Anterior cingulate cortex (tissue), 58 donors: ENCODE data around the gene AJUBA.
A peak's percentile ranks its signal among the peaks of the same experiment; 100 is the strongest.
"Not testable (repeated sequence)": the region's sequence is repeated elsewhere in the genome, so short reads cannot be mapped to it uniquely, and the experiment has no call there.

ENCODE experiments used
- DNase-seq, 58 donors: peaks; one replicate each; lab custom pipeline; 2025; lab: John Stamatoyannopoulos, UW

Gene AJUBA

DNA sequence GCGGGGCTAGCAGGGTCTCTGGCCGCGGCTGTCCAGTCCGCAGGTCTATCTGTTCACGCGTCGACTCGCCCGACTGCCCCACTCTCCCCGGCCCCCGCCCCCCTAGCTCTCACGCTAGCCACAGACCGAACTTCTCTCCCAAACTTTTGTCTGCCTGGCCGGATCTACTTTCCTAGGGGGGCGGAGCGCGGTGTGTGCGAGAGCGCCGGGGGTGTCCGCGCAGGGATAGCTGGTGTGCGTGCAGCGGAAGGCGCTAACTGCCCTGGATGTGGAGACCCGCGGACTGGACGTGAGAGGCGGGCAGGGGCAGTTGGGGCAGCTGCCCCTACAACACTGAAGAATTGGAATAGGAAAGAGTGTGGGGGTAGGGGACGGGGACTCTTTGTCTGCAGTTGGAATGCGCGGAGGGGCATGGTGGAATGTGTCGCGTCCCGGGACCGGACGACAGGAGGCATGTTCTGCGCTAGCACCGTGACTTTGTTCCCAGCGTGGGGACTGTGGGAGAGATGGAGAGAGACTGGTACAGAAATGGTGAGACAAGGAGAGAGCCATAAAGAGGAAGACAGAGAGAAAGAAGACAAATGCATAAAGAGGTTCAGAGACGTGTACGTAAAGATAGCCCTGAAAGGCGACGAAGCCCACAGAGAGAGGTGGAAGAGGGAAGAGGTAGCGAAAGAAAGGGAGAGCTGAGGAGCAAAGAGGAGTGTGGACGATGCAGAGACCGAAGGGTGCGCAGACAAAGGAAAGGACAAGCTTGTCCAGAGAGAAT lies at the start of gene AJUBA:
Gene AJUBA, minus strand, starts transcription at position 75 of the 769 bp plus-strand sequence. CDS start 285 bp downstream, outside the sequence.
- DNase-seq: peak in 46 of 58 donors; percentile 6 to 64 (median 32)

DNA sequence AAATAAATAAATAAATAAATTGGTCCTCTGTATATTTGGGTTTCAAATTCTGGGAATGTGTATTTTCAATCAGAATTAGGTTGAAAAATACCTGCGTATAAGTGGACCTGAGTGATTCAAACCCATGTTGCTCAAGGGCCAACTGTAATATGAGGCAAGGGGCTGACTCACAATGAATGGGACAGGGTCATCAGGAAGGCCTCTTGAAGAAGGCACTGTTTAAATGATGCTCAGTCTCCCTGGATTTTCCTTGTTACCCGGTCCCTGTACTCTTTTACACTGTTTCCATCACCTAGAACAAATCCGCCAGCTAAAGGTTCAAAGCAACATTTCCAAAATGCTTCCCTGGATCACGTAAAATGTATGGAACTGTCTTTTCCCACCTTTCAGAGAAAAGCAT lies 48.6 kb upstream of the AJUBA start:
- no peak for DNase-seq

DNA sequence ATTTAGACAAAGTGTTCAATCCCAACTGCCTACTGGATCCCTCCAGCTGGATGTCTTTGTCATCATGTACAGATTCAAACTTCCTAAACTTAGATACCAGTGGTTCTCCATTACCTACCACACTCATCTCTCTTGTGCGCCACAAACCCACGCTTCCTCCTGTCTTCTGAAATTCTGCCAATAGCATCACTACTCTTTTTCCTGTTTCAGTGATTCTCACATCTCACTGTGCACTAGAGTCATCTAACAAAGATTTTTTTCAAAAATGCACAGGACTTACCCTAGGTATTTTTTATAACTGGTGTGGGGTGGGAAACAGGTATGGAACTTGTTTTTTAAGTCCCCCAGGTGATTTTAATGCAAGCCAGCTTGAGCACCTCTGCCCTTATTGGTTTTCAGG lies 46.4 kb upstream of the AJUBA start:
- DNase-seq: no peak

DNA sequence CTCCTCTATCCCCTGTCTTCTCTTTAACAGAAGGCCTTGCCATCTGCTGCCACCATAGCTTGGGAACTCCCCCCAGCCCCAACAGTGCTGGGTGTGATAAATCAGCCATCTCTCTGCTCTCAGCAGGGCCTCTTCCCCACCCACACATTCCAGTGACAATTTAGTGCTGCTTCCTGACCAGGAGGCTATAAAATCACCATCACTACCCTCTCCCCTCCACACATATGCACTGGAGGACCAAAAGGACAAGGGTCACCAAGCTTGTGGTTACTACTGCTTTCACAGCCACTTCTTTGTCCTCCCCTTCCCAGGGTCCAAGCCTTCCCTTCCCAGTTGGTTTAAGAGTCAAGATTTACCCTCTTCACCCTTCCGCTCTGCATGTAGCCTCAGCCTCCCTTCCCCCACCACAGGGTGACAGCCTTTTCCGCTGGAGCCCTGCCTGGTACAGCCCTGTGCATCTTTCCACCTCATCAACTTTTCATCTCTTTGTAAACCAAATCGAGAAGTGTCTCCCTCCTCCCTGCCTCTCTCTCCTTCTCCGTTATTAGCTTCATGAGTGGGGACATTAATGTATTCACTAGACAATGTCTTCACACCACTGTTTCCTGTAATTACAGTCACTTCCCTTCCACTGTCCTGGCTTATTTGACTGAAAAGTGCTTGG lies 42.9 kb upstream of the AJUBA start:
- DNase-seq: peak in 1 of 58 donors; percentile 3

DNA sequence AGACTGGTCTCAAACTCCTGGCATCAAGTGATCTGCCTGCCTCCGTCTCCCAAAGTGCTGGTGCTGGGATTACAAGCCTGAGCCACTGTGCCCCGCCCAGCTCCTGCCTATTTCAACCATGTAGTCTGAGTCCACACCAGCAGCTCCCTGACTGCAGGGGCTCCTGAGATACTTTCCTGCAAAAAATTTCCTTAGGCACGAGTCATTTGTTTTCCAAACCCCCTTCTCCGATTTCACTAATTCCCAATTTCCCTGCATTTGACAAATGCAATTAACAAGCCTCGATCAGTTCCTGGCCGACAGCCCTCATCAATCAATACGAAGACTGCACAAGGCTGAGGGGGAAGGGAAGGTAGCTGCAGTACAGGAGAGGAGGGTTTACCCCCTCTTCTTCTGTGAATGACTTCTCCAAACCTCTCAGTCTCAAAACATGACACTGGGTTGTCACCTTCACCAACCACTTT lies 42.3 kb upstream of the AJUBA start:
- no peak for DNase-seq

DNA sequence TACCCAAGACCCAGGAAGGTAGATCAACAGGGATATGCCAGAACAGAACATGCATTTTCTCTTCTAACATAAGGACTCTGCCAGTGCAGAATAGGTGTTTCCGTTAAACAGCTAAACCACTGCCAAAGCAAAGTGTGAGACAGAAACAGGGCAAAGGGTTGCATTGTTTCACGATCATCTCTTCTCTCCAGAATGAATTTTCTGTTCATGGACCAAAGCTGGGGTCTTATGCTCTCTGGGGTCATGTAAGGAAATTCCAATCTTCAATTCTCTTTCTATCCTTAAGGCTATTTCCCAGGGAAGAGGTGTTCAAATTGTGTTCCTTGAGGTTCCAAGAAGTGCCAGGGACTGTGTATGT lies 41.4 kb upstream of the AJUBA start:
- DNase-seq: no peak

DNA sequence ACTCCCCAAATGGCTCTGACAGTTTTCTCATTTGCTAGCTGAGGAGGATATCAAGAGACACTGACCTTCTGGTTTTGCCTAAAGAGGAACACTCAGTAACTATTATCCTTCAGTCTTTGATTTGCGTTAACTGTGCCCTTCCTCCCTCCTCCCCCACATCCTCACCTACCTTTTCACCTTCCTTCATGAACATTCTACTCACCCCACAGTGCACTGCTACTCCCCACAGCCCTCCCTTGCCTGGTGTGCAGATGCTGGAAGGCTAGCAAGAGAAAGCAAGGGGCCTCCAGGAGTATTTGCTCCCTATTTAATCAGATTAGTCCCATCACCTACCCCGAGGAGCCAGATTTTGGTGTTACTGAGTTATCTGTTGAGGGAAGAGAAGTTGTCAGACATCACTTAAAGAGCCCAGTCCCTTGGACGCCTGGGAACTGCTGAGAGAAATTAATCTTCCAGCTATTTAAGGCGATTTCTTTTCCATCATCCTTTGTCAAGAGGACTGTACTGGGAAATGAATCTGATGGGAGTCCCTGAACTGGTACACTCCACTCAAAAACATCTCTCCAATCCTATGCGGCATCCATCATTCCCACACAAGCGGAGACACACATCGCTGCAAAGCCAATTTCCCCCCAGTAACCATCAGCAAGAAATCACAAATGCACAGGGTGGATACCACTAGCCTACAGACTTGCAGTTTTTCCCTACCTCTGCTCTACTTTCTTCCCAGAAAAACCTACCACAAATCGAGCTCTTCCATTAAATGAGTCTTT lies 40.9 kb upstream of the AJUBA start:
- DNase-seq: no peak

DNA sequence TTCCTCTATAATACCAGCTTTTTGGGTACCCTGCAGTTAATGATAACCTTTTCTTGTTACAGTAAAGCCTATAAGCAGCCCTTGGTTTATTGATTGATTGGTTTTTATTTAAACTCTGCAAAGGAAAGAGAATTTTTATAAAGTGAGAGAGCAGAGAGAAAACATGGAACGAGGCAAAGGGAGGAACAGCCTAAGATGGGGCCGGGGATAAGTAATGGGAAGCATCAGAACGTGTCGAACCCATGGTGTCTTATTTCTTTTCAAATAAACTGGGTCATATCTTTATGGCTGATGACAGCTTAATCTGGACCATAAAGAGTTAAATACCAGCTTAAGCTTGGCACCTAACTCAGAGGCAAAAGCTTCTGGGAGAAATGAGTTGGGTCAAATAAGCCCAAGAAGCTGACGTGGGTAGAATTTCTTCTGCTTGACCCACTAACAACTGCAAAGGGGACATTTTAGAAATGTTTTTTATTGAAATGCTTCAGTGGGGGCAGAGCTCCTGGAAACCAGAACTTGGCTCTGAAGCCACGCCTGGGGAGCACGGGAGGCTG lies 39.6 kb upstream of the AJUBA start:
- peak in 1 of 58 donors; percentile 7 for DNase-seq

DNA sequence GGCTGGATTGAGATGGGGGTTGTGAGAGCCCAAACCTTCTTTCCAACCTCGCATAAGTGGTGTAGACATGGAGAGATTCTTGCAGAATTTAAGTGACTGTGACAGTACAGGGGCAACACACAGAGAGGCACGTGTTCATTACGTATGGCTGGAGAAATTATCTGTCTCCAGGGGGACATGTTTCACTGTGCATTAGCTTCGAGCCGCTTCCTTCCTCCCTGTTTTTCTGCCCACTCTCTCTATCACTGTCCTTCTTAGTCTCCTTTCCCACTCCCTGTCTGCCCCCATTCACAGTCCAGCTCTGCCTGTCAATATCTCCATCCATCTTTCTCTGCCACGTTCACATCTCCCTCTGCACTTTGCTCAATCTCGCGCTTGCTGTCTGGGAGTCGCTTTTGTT lies 39.1 kb upstream of the AJUBA start:
- DNase-seq: no peak

DNA sequence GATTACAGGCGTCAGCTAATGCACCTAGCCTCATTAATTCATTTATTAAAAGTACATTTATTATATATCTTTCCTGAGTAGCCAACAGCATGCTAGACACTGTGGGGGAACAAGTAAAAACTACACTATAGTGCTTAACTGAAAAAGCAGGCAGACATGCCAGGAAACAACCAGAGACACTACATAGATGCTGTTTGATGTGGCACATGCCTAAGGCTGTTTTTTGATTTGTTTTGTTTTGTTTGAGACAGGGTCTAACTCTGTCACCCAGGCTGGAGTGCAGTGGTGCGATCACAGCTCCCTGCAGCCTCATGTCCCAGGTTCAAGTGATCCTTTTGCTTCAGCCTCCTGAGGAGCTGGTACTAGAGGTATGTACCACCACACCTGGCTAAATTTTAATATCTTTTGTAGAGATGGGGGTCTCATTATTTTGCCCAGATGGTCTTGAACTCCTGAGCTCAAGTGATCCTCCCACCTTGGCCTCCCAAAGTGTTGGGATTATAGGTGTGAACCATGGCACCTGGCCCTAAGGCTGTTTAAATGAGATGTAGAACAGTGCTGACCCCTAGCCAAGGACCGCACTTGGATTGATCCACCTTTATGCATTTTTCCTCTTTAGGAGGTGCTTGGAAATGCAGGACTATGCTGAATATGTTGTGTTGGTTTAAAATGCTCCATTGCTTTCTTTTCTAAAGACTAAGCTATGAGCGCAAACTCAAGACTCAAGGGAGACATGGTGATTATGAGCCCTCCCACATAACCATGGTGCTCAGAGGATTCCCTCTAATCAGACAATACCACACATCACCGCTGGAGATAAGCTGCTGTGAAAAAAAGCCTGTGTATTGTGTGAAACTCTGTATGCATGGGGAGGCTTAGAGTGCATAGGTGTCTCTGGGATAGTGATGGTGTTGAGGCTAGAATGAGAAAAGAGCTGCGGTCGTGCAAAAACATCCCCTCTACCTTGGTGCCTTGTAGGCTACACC lies 38.1 kb upstream of the AJUBA start:
- no peak for DNase-seq

DNA sequence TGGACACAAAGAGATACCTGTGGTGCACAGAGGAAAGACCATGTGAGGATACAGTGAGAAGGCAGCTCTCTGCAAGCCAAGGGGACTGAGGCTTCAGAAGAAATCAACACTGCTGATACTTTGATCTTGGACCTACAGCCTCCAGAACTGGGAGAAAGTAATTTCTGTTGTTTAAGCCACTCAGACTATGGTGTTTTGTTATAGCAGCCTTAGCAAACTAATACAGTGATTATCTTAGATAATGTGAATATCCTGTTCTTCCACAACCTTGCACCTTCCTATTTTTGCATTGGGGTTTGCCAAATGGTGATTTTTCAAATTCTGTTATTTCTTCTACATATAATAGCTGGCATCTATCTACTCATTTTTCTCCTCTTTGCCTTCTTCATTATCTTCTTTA lies 35.8 kb upstream of the AJUBA start:
- DNase-seq: no peak

DNA sequence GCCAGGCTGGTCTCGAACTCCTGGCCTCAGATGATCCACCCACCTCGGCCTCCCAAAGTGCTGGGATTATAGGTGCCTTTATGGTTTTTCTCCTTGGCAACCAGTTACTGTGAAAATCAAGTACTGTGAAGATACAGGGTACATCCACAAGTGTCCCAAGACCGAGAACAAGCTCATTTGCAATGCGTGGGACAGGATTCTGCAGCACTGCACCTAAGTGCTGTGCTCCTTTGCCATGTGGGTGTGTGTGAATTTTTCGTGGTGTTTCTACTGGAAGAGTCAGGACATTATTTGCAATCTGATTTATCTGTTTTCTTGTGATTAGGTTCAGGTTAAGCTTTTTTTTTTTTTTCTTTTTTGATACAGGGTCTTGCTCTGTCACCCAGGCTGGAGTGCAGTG lies 34.7 kb upstream of the AJUBA start:
- no peak for DNase-seq

DNA sequence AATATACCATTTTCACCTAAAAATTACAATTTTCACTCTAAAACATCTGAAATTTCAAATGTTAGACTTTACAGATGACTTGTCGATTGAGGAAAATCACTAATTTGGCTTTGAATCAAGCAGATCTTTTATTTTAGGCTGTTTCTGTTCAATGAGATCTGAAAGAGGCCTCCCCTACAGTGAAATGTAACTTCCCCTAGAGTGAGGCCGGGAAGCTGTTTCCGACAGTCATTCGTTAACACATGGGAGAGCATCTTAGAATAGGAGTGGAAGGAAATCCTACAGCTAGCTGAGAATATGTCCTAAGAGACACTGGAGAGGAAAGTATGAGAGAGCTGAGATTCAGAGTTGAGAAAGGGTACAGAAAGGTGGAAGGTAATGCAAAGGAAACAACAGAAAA lies 33.3 kb upstream of the AJUBA start:
- no peak for DNase-seq

DNA sequence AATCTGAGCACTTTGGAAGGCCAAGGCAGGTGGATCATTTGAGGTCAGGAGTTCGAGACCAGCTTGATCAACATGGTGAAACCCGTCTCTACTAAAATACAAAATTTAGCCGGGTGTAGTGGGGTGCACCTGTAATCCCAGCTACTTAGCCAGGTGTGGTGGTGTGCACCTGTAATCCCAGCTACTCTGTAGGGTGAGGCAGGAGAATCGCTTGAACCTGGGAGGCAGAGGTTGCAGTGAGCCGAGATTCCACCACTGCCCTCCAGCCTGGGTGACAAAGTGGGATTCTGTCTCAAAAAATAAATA lies 31.4 kb upstream of the AJUBA start:
- DNase-seq: not testable (repeated sequence)

DNA sequence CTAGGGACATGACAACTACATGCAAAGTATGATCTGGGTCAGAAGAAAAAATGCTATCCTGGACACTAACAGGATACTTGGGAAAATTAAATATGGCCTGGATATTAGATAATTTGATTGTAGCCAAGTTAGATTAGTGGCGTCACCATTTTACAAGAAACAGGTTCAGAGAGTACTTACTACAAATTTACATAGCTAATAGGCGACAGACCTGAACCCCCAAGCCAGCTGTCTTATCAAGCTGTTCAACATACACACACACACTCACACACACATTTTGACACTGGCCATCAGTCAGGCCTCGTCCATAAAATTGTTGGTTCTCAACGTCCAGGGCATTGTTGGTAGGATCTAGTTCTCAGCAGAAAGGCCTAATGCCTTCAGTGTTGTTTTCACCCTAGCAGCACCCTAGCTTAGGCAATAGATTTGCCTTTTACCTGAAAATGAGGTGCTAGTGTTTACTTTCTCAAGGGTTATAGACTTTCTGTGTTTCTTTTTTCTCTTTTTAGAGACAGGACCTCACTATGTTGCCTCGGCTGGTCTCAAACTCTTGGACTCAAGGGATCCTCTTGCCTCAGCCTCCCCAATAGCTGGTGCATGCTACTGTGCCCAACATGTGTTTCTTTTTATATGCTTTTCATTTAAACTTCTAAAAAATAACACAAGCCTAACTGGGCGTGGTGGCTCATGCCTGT lies 30.9 kb upstream of the AJUBA start:
- no peak for DNase-seq

DNA sequence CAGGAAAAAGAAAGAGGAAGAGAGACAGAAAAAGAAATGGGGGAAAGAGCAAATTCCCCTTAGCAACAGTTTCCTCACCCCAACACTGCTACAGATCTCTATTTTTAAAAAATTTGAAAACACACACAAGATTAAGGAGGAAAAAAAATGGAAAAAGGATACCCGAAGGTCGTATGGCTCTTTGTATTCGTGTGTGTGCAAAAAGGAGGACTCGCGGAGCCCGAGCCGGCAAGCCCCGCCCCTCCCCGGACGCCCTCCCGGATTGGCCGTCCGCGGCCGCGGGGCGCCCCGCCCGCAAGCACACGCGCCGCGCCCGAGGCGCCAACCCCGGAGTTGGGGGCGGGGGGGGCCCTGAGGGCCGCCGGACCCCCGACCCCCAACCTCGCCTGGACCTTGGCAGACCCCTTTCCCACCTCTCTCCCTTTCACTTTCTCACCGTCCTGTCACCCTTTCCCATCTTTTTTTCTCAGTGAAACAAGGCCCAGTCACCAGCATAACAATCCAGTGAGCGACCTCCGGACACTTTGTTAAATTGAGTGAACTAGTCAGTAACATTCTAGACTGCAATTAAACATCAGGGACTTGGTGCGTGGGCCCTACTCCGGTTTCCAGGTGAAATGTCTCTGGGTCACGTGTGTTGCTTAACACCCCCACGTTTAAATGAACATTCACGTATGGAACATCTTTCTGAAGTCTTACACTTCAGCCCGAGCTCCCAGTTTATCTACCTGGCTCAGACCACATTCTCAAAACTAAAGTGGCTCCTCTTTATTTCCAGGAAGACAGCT lies 27.8 kb upstream of the AJUBA start, which contains the start of gene C14orf93:
Gene C14orf93, minus strand, starts transcription at position 205 of the 788 bp plus-strand sequence. CDS start 11,120 bp downstream, outside the sequence.
- DNase-seq: peak in 53 of 58 donors; percentile 9 to 78 (median 52)

DNA sequence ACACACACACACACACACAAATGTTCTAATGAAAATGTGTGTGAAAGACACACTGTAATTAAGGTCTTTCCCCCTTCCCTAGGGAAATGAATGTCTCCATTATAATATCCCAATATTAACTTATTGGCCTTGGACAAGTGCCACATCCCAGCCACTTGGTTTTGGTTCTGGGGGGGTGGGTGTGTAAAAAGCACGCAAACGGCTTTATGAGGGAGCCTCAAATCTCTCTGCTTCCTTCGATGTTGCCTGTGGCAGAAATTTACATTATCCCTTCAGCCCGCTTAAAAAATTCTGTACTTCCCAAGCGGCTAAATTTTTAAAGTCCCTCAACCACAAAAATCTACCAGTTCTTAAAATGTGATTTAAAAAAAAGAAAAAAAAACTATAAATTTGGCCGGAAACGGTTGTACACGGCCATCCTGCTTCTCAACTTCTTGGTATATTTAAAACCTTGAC lies 27.2 kb upstream of the AJUBA start:
- DNase-seq: no peak

DNA sequence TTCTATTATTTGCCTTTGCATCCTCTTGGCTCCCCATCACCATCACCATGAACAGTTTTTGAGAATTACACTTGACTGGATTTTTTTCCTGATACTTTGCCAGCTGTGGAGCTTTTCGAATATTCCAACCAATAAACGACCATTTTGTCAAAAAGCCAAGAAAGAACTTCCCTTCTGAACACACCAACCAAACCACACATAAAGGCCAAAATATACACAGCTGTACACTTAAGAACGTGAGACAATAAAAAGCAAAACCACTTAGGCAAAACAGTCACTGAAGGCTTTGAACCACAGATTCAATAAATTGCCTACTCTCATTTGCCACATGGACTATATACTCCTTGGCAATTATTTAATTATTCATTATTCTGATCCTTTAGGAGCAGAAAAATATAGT lies 26.5 kb upstream of the AJUBA start:
- DNase-seq: no peak
